HG02623 (cell line): ENCODE data around the gene INVS.
"Not testable (repeated sequence)": the region's sequence is repeated elsewhere in the genome, so short reads cannot be mapped to it uniquely, and the experiment has no call there.

ENCODE experiments used
- ATAC-seq: cut with Tn5 transposase; IDR thresholded peaks from one replicate; pipeline ENCODE4 v1.9.1; 2021; ENCODE audit warnings: moderate library complexity; ENCODE audit not compliant: unreplicated experiment

Gene INVS

DNA sequence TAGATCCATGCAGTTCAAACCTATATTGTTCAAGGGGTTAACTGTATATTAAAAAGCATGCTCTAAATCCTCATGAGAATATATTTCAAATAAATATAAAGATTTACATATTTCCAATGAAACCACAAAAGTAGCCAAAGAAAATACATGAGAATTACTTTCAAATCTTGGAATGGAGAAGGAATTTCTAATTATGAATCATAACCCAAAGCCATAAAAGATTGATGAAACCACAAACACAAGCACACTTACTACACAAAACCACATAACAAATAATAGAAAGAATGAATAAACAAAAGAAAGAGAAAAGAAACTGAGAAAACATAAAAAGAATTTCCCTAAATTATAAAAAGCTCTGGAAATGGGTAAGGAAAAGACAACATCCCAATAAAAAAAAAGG lies 16.3 kb upstream of the INVS start:
- no peak for ATAC-seq

DNA sequence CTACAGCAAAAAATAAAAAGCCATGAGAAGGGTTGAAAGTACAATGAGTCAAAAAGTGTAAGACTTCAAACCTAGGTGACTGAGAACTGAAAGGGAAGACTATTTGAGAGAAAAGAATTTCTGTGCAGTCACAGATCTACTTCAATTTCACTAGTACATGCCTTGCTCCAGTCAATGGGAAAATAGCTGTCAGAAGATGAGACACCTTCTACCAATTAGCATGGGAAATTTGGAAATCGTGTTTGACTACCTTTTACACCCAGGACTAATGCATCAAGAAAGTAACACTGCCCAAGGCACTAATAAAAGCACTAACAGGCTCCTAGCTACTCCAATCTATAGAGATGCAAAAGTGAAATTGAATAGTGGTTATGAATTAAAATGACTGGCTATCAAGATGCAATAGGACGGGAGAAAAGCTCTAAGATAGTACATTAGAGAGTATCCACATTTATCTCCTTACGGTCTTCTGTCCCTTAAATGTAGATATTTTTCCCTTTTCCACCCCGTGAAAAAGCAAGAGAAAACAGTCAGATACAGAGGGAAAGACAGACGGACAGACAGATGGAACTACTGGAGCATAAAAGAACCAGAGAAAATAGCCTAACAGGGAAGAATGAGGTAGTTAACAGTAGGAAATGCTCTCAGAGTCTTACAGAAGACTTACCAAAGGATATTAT lies 15.5 kb upstream of the INVS start:
- ATAC-seq, result peak; percentile 54

DNA sequence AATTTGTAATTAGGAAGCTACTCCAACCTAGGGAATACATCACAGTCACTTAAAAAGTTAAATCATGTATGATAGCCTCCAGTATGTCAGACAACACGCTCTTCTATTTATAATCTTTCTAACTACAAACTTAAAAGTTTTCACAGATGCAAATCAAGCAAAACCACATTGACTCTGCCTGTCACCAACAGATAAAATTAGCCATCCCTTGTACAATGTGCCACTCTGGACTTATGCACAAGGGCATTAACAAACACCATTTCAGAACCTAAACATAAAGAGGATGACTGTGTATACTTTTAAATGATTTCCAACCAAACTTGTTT lies 15.0 kb upstream of the INVS start:
- ATAC-seq, result peak; percentile 36

DNA sequence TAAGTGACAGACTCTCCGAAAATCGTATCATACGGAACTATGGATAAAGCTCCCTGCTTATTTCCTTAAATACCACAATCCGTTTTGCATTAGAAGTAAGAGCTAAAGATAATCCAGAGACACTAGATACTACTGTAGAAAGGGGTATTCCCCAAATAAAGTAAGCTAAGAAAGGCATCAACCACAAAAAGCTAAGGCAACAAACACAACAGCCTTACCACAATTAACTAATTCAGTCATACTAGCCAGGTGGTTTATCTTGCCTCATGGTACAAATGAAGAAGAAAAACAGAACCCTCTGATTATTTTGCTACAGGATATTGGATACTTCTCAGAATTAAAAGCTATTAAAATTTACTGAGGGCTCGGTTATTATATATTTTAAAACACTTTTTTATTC lies 14.3 kb upstream of the INVS start:
- ATAC-seq, result peak; percentile 75

DNA sequence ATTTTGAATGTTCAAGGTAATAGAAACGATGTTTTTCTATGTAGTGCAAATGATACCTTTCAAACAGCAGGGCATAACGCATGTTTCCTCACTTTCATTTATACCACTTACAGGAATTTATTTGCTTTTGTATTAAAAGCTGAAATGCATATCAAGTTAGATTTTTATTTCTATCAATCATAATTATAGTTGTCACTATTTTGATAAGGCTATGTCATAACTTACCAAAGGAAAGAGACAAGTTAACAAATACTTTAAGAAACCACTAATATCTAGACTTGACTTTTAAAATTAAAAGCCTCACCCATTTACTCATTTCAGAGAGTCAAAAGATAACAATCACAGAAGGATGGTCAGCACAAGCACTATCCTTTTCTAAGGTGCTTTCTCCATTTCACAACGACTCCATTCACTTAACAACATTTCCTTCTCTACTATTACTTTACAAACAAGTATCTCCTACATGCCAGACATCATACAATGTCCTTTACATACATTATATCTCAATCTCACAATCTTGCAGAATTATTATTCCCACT lies 12.9 kb upstream of the INVS start:
- ATAC-seq, result no peak

DNA sequence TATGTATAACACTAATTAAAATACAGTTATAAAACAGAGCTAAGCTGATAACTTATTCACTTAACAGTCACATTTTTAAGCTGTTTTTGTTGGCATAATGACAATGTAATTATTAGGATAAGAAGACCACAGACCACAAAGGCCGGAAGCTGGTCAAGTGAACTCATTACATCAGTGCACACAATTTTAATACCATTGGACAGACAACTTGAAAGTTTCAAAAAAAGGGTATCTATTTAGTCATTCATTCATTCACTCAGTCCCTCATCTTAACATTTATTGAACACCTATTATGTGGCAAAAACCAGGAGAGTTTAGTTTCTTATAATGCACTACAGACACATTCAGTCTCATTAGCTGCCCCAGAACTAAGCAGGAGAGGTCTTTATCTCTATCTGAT lies 11.8 kb upstream of the INVS start:
- ATAC-seq, result no peak

DNA sequence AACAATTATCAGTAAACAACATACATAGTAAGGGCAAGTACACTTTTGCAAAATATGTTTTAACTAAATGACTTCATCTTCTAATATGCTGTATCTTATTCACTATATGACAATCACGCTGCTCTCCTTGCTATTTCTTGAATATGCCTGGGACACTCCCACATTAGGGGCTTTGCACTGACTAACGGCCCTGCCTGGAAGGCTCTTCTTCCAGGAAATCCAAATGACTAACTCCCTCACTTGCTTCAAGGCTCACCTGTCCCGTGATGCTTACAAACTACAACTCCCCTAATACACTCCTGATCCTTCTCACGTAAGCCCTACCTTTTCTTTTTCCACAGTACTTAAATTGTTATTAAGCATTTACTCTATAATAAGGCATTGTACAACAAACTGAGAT lies 10.8 kb upstream of the INVS start:
- ATAC-seq, result no peak

DNA sequence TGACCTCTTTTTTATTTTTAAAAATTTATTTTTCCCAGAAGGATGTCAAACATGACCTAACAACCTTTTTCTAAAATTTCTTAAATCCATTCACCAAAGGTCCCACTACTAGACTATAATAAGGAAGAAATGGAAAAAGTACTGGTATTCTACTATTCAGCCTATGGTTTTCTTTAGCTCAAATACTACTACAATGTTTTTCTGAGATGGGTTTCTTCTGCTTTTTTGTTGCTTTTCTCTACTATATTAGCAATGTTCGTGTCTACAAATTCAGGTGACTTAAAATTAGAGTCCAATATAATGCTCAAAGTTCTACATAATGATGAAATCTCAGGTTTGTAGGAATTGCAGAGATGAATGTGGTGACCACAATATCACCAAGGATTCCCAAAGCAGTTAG lies 8.2 kb upstream of the INVS start:
- no peak for ATAC-seq

DNA sequence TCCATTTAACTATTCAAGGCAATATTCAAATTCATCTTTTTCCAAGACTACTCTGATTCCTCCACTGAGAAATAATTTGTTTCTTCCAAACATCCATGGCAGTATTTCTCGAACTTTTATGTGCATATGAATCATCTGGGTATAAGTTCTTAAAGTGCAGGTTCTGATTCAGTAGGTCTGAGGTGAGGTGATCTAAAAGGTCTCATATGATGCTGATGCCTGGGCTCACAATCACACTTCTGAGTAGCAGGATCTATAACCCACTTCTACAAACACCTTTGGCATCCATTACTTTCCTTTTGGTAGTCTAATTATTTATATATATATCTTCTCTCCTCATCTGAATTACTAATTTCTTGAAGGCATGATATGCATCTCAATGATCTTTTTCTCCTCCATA lies 7.4 kb upstream of the INVS start:
- no peak for ATAC-seq

DNA sequence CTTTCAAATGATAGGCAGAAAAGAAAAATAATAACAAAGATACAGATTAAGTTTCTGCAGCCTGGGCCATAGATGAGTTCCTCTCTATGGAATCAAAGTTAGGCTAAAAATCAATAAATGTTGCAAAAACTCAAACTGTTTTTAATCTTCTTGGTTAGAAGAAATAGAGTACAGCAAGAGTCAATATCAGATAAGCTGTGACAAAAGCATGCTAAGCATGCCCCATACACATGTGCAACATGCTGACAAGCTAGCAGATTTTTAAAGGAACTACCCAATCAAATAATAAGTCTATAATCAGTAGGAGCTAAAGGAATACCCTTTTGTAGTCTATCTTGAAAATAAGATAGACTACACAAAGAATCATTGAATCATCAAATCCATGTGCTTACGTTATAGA lies 7.0 kb upstream of the INVS start:
- no peak for ATAC-seq

DNA sequence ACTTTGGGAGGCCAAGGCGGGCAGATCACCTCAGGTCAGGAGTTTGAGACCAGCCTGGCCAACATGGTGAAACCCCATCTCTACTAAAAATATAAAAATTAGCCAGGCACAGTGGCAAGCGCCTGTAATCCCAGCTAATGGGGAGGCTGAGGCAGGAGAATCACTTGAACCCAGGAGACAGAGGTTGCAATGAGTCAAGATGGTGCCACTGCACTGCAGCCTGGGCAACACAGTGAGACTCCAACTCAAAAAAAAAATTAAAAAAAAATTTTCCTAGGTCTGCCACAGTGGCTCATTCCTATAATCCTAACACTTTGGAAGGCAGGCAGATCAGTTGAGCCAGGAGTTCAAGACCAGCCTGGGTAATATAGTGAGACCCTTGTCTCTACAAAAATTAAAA lies 4.6 kb upstream of the INVS start:
- ATAC-seq, result not testable (repeated sequence)

DNA sequence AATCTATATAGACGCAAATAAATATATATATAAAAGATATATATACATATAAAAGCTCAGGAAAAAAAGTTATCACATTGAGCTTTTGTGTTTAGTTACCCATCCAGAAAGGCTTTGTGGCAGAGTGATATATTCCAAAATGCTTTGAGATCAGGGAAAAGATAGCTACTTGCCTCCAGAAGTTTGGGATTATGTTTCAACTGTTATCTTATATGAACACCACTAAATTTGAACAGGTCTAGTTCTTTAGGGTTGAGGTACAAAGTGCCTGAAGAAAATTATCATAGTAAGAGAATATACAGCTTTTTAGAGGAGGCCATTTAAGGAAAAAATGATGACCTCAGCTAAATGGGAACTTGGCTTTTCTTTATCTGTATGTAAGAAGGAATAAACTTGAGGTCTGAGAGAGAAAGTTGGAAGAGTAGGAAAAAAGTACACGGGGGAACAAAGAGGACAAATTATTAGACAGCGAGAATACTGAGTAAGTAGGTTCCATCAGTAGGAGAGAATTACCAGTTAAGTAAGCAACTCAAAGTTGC lies 2.6 kb upstream of the INVS start:
- no peak for ATAC-seq

DNA sequence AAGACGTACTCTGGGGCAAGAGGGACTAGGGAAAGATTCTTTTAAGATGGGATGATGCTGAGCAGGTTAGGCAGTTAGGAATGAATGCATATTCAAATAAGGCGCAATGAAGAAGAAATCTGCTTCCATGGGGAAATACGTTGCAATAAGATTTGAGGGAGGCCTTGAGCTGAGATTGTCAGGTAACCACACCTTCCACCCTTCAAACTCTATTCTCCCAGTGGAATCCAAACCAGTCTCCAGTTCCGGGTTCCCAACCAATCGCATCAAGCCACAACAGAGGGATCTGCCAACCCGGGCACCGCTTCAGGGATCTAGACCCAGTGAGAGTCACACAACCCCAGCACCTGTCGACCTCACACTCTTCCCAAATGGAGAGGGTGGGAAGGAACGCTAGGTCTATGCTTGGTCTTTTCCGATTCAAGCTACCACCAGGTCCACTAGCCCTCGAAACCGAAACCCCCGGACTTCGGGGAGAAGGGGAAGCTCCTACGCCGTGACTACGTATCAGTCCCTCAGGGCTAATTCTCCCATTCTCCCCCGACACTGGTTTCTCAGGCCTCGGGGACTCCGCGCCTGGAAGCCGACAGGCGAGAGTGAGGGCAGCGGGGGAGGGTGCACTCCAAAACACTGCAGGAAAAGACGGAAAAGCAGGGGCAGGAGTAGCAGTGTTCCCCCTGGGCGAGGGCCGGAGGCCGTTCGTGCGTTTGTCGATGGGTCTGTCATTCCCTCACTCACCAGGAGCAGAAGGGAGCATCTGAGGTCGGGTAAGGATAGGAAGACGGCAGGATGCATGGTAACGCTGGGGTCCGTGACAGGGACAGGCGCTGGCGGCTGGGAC lies 777 bp upstream of the INVS start:
- ATAC-seq, result peak; percentile 3

DNA sequence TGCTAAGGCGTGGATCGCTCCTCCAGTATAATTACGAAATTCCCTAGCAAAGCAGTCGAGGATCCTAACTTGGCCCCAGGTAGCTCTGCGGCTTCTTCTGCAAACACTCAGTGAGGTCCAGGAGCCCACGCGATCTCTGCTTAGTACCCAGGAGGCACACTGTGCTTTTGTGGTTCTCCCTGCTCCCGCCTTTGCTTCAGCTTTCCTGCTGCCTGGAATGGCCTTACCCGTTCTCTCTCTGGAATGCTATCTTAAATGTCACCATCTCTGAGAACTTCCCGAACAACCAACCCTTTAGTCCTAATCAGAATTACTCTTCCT lies 639 bp downstream of the INVS start:
- ATAC-seq, result no peak

DNA sequence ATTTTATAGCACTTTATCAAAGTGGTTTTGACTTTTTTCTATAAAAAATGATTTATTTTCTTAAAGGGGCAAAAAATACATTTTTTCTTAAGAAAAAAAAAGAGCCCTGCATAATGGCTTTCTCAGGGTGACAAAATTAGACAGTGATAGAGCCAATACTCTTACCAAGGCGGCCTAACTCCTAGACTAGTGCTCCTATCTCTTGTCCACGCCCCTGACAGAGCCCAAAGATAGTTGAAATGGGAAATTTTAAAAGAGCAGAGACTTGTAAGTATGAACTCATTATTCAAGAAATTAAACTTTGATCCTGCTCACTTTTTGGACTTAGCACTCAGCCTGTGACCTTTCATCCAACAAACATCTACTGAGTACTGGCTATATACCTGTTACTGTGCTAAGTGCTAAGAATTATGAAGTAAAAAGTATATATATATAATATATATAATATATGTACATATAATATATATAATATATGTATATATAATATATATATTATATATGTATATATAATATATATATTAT lies 1.2 kb downstream of the INVS start:
- ATAC-seq, result no peak

DNA sequence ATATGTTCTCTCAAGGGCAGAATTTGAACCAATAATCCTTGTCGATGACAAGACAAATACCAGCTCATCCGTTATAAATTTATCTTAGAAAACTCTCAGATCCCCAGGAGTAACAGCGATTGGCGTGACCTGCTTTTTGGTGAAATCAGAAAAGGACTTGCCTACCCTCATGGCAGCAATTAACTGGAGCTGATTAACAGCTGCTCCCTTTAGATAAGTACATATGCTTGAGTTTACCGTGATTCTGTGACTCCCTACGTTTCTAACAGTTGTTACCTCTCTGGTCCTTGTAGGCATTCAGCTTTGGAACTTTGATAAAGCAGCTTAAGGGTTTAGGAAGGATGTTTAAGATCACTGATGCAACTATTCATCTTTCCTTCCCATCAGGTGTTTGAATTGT lies 2.6 kb downstream of the INVS start:
- no peak for ATAC-seq

DNA sequence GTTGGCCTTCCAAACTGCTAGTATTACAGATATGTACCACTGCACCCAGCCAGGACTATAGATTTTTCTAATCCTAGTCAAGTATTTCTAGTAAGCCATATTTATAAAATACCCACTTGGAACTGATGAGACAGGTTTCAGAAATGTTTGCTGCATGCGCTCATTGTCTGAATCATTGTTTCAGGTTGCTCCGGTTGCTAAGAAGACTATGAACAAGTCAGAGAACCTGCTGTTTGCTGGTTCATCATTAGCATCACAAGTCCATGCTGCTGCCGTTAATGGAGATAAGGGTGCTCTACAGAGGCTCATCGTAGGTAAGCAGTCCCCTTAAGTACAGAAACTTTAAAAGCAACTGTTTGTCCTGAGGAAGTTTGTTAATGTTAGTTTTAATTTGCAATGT lies 5.3 kb downstream of the INVS start:
- ATAC-seq, result no peak

DNA sequence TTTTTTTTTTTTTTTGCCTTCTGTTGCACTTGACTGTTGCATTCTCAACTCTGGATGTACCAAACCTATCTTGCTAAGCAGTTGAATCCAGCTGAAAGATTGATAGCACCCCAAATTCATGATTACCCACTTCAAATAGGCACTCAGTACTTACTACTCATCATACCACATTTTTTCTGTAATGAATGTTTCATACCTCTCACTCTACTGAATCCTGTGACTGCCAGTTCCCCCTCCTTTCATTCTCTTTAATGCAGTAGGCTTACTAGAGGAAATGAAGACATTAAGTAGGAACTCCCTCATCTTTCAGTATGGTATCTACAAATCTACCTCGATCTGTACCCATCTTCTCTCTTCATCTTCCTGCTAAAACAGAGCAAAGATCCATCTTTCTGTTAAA lies 6.8 kb downstream of the INVS start:
- no peak for ATAC-seq

DNA sequence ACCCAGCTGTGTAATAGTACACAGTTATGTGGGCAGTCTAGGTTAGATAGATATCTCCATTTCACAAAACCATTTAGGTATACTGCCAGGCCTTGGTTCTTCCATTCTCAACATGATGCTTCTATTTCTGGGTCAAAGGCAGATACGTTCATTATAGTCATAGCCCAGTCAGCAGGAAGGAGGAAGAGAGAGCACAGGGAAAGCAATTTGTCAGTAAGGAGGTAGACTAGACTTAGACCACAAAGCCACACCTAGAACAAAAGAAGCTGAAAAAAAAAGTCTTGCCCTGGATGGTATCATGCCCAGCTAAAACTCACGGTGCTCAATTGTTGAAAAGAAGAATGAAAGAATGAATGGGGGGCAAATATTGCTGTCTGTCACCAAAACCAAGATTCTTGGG lies 7.6 kb downstream of the INVS start:
- ATAC-seq, result no peak

DNA sequence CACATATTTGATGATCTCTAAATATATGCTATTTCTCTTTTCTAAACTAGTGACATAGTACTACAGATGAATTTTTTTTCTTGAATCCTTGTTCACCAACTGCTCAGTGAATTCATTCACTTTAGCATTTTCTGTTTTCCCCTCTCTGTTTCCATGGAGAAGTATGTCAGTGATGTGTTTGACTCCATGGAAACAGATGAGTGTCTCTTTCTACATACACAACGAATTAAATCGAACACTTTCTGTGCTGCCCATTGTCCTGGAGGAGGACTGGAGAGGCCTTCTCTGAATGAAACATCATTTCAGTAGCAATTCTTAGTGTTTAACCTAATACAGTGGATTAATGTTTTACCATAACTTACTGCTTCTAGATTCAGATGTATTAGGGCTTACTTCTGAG lies 9.5 kb downstream of the INVS start:
- no peak for ATAC-seq

DNA sequence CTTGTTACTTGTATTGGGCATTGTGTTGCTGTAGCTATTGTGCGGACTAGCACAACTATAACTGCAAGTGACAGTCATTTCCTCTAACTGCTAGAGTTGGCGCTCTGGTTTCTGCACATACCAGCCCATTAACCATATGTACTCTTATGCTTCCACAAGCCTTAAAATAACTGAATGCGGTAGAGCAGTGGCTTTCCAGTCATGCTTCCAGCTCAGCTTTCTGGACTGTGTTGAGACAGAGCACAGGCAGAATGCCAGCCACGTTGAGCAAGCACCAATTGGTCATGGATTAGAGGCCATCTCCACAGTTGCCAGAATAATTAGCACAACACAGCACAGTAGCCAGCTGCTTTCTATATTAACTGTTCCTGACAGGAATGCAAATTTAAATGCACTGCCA lies 12.2 kb downstream of the INVS start:
- ATAC-seq, result no peak

DNA sequence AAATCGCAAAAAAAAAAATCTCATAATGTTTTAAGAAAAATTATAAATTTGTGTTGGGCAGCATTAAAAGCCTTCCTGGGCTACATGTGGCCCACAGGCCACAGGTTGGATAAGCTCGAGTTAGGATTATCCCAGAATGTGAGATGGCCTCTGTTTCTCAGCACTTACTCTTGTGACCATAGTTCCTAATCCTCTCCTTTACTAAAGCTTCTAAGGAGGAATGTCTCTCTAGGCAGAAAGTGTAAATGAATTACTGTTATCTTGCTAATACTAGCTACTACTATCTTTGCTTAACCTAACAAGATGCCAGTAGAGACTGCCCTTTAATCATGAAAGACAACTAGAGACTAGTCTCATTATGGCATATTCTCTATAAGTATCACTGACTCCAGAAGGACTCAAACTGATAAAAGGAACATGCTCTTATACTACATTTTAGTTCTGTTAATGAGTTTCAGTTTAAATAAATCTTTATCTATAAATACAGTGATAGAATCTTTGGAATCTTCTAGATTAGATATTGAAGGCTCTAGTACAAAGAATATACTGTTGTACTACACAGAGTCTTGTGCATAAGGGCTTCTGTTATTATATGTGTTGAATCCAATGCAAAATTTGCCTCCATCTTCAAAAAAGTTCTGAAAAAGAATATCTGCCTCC lies 13.8 kb downstream of the INVS start:
- ATAC-seq, result no peak
